Ishikawa (cell line): ENCODE data around the gene CRYBA1.

Experiments
- CEBPB ChIP-seq: IDR thresholded peaks from 2 replicates; pipeline ENCODE4 v1.6.1; 2012
- CREB1 ChIP-seq: IDR thresholded peaks from 2 replicates; pipeline ENCODE4 v1.6.1; 2012; ENCODE audit warnings: low read depth
- EGR1 ChIP-seq: IDR thresholded peaks from 2 replicates; pipeline ENCODE4 v1.6.1; 2012
- EP300 ChIP-seq: IDR thresholded peaks from 2 replicates; pipeline ENCODE4 v1.6.1; 2012; ENCODE audit warnings: borderline replicate concordance
- NFIC ChIP-seq: IDR thresholded peaks from 2 replicates; pipeline ENCODE4 v1.6.1; 2012
- RAD21 ChIP-seq: IDR thresholded peaks from 2 replicates; pipeline ENCODE4 v1.6.1; 2012; ENCODE audit warnings: low read depth
- REST ChIP-seq: IDR thresholded peaks from 2 replicates; pipeline ENCODE4 v1.6.1; 2012; ENCODE audit warnings: low read depth, mild to moderate bottlenecking
- TAF1 ChIP-seq: IDR thresholded peaks from 2 replicates; pipeline ENCODE4 v1.6.1; 2012; ENCODE audit warnings: low read depth, mild to moderate bottlenecking
- YY1 ChIP-seq: IDR thresholded peaks from 2 replicates; pipeline ENCODE4 v1.6.1; 2012; ENCODE audit warnings: low read depth
- ZBTB7A ChIP-seq: IDR thresholded peaks from 2 replicates; pipeline ENCODE4 v1.6.1; 2012; ENCODE audit warnings: low read depth

DNA sequence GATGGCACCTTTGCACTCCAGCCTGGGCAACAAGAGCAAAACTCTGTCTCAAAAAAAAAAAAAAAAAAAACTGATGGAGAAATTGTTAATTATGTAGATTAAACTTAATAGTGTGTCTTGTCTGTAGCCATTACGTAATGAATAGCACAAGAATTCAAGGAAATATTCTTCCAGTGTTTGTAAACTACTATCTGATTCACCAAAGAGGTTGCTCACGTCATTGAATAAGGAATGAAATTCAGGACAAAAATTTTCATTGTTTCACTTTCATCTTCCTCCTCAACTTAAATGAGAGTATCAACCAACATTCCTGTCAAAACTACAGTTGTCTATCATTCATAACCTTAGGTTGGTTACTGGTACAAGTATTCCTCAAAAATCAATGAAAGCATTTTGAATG lies 35.8 kb upstream of the CRYBA1 start:
- no peak for TF ChIP-seq TAF1
- TF ChIP-seq NFIC: no peak
- no peak for TF ChIP-seq CREB1
- no peak for TF ChIP-seq YY1
- no peak for TF ChIP-seq CEBPB
- no peak for TF ChIP-seq ZBTB7A
- TF ChIP-seq EP300: no peak
- TF ChIP-seq EGR1: no peak
- TF ChIP-seq RAD21: no peak
- TF ChIP-seq REST: no peak
